HCT116 (cell line): ENCODE measurements around the gene TGFBI. TPM values are rescaled to one million over a fixed set of nuclear protein-coding genes. Genes with fewer than 3 reads are reported as not detected.

Experiments
- ATAC-seq: fragments of 200-7000 bp; cut with Tn5 transposase; 2 replicates; pipeline ENCODE4 v1.9.1; 2020; ENCODE audit warnings: mild to moderate bottlenecking, moderate library complexity
- BruUV-seq: library from RNA; stranded (reverse); fragments of 400-500 nt; replicated peaks from 2 replicates; lab custom pipeline; 2021; lab: Mats Ljungman, UMichigan
- CTCF ChIA-PET: fragments of 300-600 bp; sonication (Branson Sonifier 250); formaldehyde crosslinking; loops from one replicate; lab custom pipeline; 2021; ENCODE audit warnings: antibody characterized with exemption; lab: Charles Lee
- POLR2A ChIA-PET: fragments of 300-600, 350-600 bp; sonication (Branson Sonifier 250); formaldehyde crosslinking; loops from one replicate; lab custom pipeline; 2021; ENCODE audit warnings: antibody characterized with exemption; lab: Charles Lee
- RAD21 ChIA-PET, 2 experiments: fragments of 300-600 bp; sonication (Branson Sonifier 250); formaldehyde crosslinking; loops; one replicate each; lab custom pipeline; 2023; ENCODE audit warnings: low total read pairs in 2 of 2; ENCODE audit not compliant: uncharacterized antibody in 2 of 2, unreplicated experiment in 2 of 2, low non-redundant PET in 1 of 2; lab: Charles Lee
- DNase-seq: peaks from one replicate; pipeline ENCODE4 v3.0.0-alpha.2; 2010; ENCODE audit warnings: low read depth, low spot score
- H2AFZ ChIP-seq: fragments of 200-600 bp; shearing (Covaris generic), sonication (generic); 2 replicates; pipeline ENCODE4 v1.6.1; 2017; ENCODE audit warnings: low read depth, mixed run types, mixed read lengths, antibody characterized with exemption, low read length; ENCODE audit not compliant: poor library complexity, severe bottlenecking
- H3K27ac ChIP-seq: 2 replicates; pipeline ENCODE4 v1.5.1; 2012; ENCODE audit warnings: low read depth, low read length
- H3K27me3 ChIP-seq: fragments of 200-600 bp; sonication (generic); 2 replicates; pipeline ENCODE4 v1.6.1; 2016; ENCODE audit warnings: mixed run types, low read length, mixed read lengths; ENCODE audit not compliant: insufficient read depth
- H3K36me3 ChIP-seq, 2 experiments: fragments of 200-500 bp in 1 of 2; fragments of 200-600 bp in 1 of 2; sonication (Bioruptor generic) in 1 of 2; sonication (generic) in 1 of 2; 2 replicates each; pipeline versions ENCODE4 v1.5.1 to v1.6.1; 2014 to 2016; ENCODE audit warnings: low read length in 2 of 2, inconsistent platforms in 1 of 2, mixed read lengths in 1 of 2, mixed run types in 1 of 2; ENCODE audit not compliant: insufficient read depth in 2 of 2, control insufficient read depth in 1 of 2
- H3K4me1 ChIP-seq, 2 experiments: fragments of 200-600 bp in 1 of 2; sonication (generic) in 1 of 2; 2 replicates each; pipeline versions ENCODE4 v1.5.1 to v1.6.1; 2012 to 2017; ENCODE audit warnings: low read length in 2 of 2, inconsistent platforms in 1 of 2, mild to moderate bottlenecking in 1 of 2, mixed read lengths in 1 of 2, mixed run types in 1 of 2, moderate library complexity in 1 of 2; ENCODE audit not compliant: insufficient read depth in 2 of 2, control insufficient read depth in 1 of 2
- H3K4me2 ChIP-seq: fragments of 200-600 bp; sonication (generic); 2 replicates; pipeline ENCODE4 v1.6.1; 2017; ENCODE audit warnings: mixed run types, low read length, mixed read lengths
- H3K4me3 ChIP-seq, 2 experiments: fragments of 200-600 bp in 1 of 2; sonication (generic) in 1 of 2; replicated peaks in 1 of 2; 2 replicates each; pipeline ENCODE4 v1.5.1; 2011 to 2016; ENCODE audit warnings: low read length in 2 of 2, control low read depth in 1 of 2, low read depth in 1 of 2, mild to moderate bottlenecking in 1 of 2, mixed read lengths in 1 of 2, mixed run types in 1 of 2
- H3K79me2 ChIP-seq: fragments of 200-600 bp; sonication (generic); 2 replicates; pipeline ENCODE4 v1.6.1; 2017; ENCODE audit warnings: mild to moderate bottlenecking, mixed run types, low read length, moderate library complexity, mixed read lengths; ENCODE audit not compliant: insufficient read depth
- H3K9ac ChIP-seq: fragments of 200-600 bp; sonication (generic); 2 replicates; pipeline ENCODE4 v1.6.1; 2016; ENCODE audit warnings: low read length, mixed read lengths
- H3K9me2 ChIP-seq: fragments of 200-600 bp; sonication (generic), shearing (Covaris generic); 2 replicates; pipeline ENCODE4 v1.6.1; 2017; ENCODE audit warnings: mixed run types, mild to moderate bottlenecking, moderate library complexity; ENCODE audit not compliant: insufficient read depth
- H3K9me3 ChIP-seq, 2 experiments: fragments of 200-500 bp in 1 of 2; fragments of 200-600 bp in 1 of 2; sonication (Bioruptor generic) in 1 of 2; sonication (generic) in 1 of 2; 2 replicates each; pipeline ENCODE4 v1.6.1; 2014 to 2017; ENCODE audit warnings: low read length in 2 of 2, mixed read lengths in 2 of 2, inconsistent platforms in 1 of 2, low read depth in 1 of 2, mild to moderate bottlenecking in 1 of 2, mixed run types in 1 of 2, moderate library complexity in 1 of 2; ENCODE audit not compliant: control insufficient read depth in 1 of 2, insufficient read depth in 1 of 2
- H4K20me1 ChIP-seq: fragments of 200-600 bp; sonication (generic), shearing (Covaris generic); 2 replicates; pipeline ENCODE4 v1.6.1; 2017; ENCODE audit warnings: mixed run types, mild to moderate bottlenecking, moderate library complexity; ENCODE audit not compliant: insufficient read depth
- ATF3 ChIP-seq: IDR thresholded peaks from 2 replicates; pipeline ENCODE4 v1.6.1; 2012
- CBX3 ChIP-seq: IDR thresholded peaks from 2 replicates; pipeline ENCODE4 v1.6.1; 2012; ENCODE audit warnings: low read depth
- CEBPB ChIP-seq: IDR thresholded peaks from 2 replicates; pipeline ENCODE4 v1.6.1; 2012; ENCODE audit warnings: low read depth
- CTCF ChIP-seq, 3 experiments: fragments of 200-600 bp in 1 of 3; sonication (generic) in 1 of 3; IDR thresholded peaks in 2 of 3; conservative IDR thresholded peaks in 1 of 3; 2 replicates each; pipeline ENCODE4 v1.5.1; 2012 to 2017; ENCODE audit warnings: low read depth in 2 of 3, low read length in 2 of 3, antibody characterized with exemption in 1 of 3, borderline replicate concordance in 1 of 3, control low read depth in 1 of 3, mild to moderate bottlenecking in 1 of 3, mixed read lengths in 1 of 3, mixed run types in 1 of 3, moderate library complexity in 1 of 3; ENCODE audit not compliant: insufficient read depth in 1 of 3
- EGR1 ChIP-seq: IDR thresholded peaks from 2 replicates; pipeline ENCODE4 v1.6.1; 2012; ENCODE audit warnings: low read depth
- ELF1 ChIP-seq: IDR thresholded peaks from 2 replicates; pipeline ENCODE4 v1.6.1; 2012; ENCODE audit warnings: low read depth, borderline replicate concordance
- EZH2 ChIP-seq: fragments of 200-600 bp; sonication (generic); IDR thresholded peaks from 2 replicates; pipeline ENCODE4 v1.6.1; 2017; ENCODE audit warnings: antibody characterized with exemption, mixed run types
- EZH2phosphoT487 ChIP-seq: fragments of 200-600 bp; IDR thresholded peaks from 2 replicates; pipeline ENCODE4 v1.6.1; 2018; ENCODE audit warnings: antibody characterized with exemption, borderline replicate concordance
- FOSL1 ChIP-seq: IDR thresholded peaks from 2 replicates; pipeline ENCODE4 v1.6.1; 2012; ENCODE audit warnings: low read depth
- JUND ChIP-seq: IDR thresholded peaks from 2 replicates; pipeline ENCODE4 v1.6.1; 2012
- MAX ChIP-seq: IDR thresholded peaks from 2 replicates; pipeline ENCODE4 v1.6.1; 2012
- POLR2A ChIP-seq: IDR thresholded peaks from 2 replicates; pipeline ENCODE4 v1.7.0; 2011; ENCODE audit warnings: borderline replicate concordance; ENCODE audit not compliant: insufficient read depth, insufficient read length; ENCODE audit errors: extremely low read depth
- POLR2AphosphoS5 ChIP-seq: IDR thresholded peaks from 2 replicates; pipeline ENCODE4 v1.6.1; 2011; ENCODE audit warnings: mild to moderate bottlenecking, low read depth, low read length, moderate library complexity
- RAD21 ChIP-seq: IDR thresholded peaks from 2 replicates; pipeline ENCODE4 v1.6.1; 2012; ENCODE audit warnings: low read depth, mild to moderate bottlenecking
- SIN3A ChIP-seq: IDR thresholded peaks from 2 replicates; pipeline ENCODE4 v1.6.1; 2012; ENCODE audit warnings: low read depth
- SP1 ChIP-seq: IDR thresholded peaks from 2 replicates; pipeline ENCODE4 v1.6.1; 2012; ENCODE audit warnings: low read depth
- SRF ChIP-seq: IDR thresholded peaks from 2 replicates; pipeline ENCODE4 v1.6.1; 2012; ENCODE audit warnings: low read depth
- TCF7L2 ChIP-seq: IDR thresholded peaks from 2 replicates; pipeline ENCODE4 v1.7.0; 2011; ENCODE audit warnings: borderline replicate concordance, inconsistent platforms; ENCODE audit not compliant: insufficient read depth, insufficient read length; ENCODE audit errors: extremely low read depth
- YY1 ChIP-seq: IDR thresholded peaks from 2 replicates; pipeline ENCODE4 v1.6.1; 2011; ENCODE audit warnings: low read length, low read depth, moderate library complexity, mild to moderate bottlenecking; ENCODE audit not compliant: insufficient replicate concordance; ENCODE audit errors: extremely low read depth
- ZBTB33 ChIP-seq: IDR thresholded peaks from 2 replicates; pipeline ENCODE4 v1.6.1; 2011; ENCODE audit warnings: mild to moderate bottlenecking, low read length, moderate library complexity; ENCODE audit not compliant: insufficient replicate concordance; ENCODE audit errors: extremely low read depth
- ZFX ChIP-seq: fragments of 450-650 bp; IDR thresholded peaks from 2 replicates; pipeline ENCODE4 v1.6.1; 2017
- ZNF274 ChIP-seq: fragments of 200-500 bp; sonication (Bioruptor generic); IDR thresholded peaks from 2 replicates; pipeline ENCODE4 v1.6.1; 2014; ENCODE audit warnings: mild to moderate bottlenecking, low read depth, low read length, inconsistent platforms
- intact Hi-C: fragments of 100-400 bp; cut with micrococcal nuclease; formaldehyde crosslinking; loops from 2 replicates; pipeline ENCODE4 v1.10.0; 2022
- total RNA-seq: library from RNA; stranded (reverse); gene quantifications from one replicate; pipeline ENCODE4 v1.2.1, GENCODE V29; 2021; ENCODE audit not compliant: unreplicated experiment

TGFBI gene
- total RNA-seq, 1 experiment from 2014 or later, result 0.64 TPM

- no peak overlapping the region for H3K27ac ChIP-seq
- H3K9ac ChIP-seq, result no peak overlapping the region
- H3K9me3 ChIP-seq, result no peaks in the 10 kb centered on the region
- peaks cover 23 to 33% of the 10 kb centered on the region in 2 experiments for H3K4me1 ChIP-seq
- no peaks in the 10 kb centered on the region for H3K9me2 ChIP-seq
- ChIA-PET POLR2A (no interaction called here), RAD21 (no interaction called here), CTCF (interaction anchor here (0.9 kb wide), 1 partner anchor 47 kb away, joined by 3 read pairs; no protein-coding TSS in a partner anchor)
- no TSS peak for BruUV-seq
- peaks cover 83% of the 10 kb centered on the region for H3K27me3 ChIP-seq
- H3K79me2 ChIP-seq, result no peaks in the 10 kb centered on the region
- ATAC-seq (peak; percentile 52; the same call in 1 of the 2 replicates), DNase-seq (peak; percentile 16)
- peak overlapping the region; percentile 46 for H3K4me2 ChIP-seq
- H4K20me1 ChIP-seq, result no peaks in the 10 kb centered on the region
- H2AFZ ChIP-seq, result peak overlapping the region; percentile 6
- H3K4me3 ChIP-seq, result no peak overlapping the region
- H3K36me3 ChIP-seq, result no peaks in the 10 kb centered on the region
- intact Hi-C loops, result no loop called here
- TF ChIP-seq MAX (no peak), POLR2A (no peak), POLR2AphosphoS5 (no peak), TCF7L2 (peak; percentile 30), ZBTB33 (no peak), ELF1 (no peak), SRF (no peak), RAD21 (no peak), EZH2phosphoT487 (no peak), ZNF274 (no peak), ZFX (no peak), EZH2 (no peak), CTCF (IDR thresholded peaks at IDR 0.05 in 2 of 3, conservative IDR thresholded peaks at IDR 0.05 in 1 of 3; ENCODE audit: borderline replicate concordance in 1 of 3, insufficient read depth in 1 of 3, low read depth in 2 of 3, low read length in 2 of 3) (no peak), EGR1 (no peak), ATF3 (no peak), SIN3A (no peak), JUND (0 out of 2 replicates have a peak, but pooled peaks have one; percentile 43), YY1 (no peak), FOSL1 (peak; percentile 29; the same call in 1 of the 2 replicates), CBX3 (no peak), CEBPB (no peak), SP1 (no peak)
These were observed 17.3 kb upstream of the TGFBI start for GRCh38 chr5:136011414-136012001.
